SK-N-SH treated with all-trans-retinoic acid at 6 μM for 48 hours (cell line): ENCODE measurements around the gene LANCL2.
A peak's percentile ranks its signal among the peaks of the same experiment; 100 is the strongest.

Experiments
- ATAC-seq: fragments of 200-7000 bp; cut with Tn5 transposase; 3 replicates; pipeline ENCODE4 v1.9.1; 2020; ENCODE audit warnings: mild to moderate bottlenecking, moderate library complexity
- ARNTL ChIP-seq: fragments of 450-650 bp; formaldehyde crosslinking; IDR thresholded peaks from 2 replicates; pipeline ENCODE4 v1.5.0; 2020; ENCODE audit warnings: low read depth, mild to moderate bottlenecking, moderate library complexity, borderline replicate concordance
- BACH2 ChIP-seq: fragments of 250-450 bp; sonication (Bioruptor Pico); IDR thresholded peaks from 2 replicates; pipeline ENCODE4 v1.9.0; 2021; ENCODE audit warnings: mild to moderate bottlenecking, borderline replicate concordance
- CREB5 ChIP-seq: fragments of 250-450 bp; sonication (Bioruptor Pico); IDR thresholded peaks from 2 replicates; pipeline ENCODE4 v1.5.1; 2020; ENCODE audit warnings: low read depth, mild to moderate bottlenecking, moderate library complexity
- ESRRG ChIP-seq: fragments of 250-450 bp; sonication (Bioruptor Pico); IDR thresholded peaks from 2 replicates; pipeline ENCODE4 v1.6.1; 2021; ENCODE audit warnings: mild to moderate bottlenecking
- GLIS3 ChIP-seq: fragments of 250-450 bp; sonication (Bioruptor Pico); IDR thresholded peaks from 2 replicates; pipeline ENCODE4 v1.5.0; 2020; ENCODE audit warnings: mild to moderate bottlenecking, moderate library complexity
- ISL1 ChIP-seq: fragments of 250-450 bp; sonication (Bioruptor Pico); IDR thresholded peaks from 2 replicates; pipeline ENCODE4 v2.1.2; 2022; ENCODE audit warnings: mild to moderate bottlenecking, moderate library complexity
- PATZ1 ChIP-seq: fragments of 250-450 bp; sonication (Bioruptor Pico); IDR thresholded peaks from 2 replicates; pipeline ENCODE4 v1.8.0; 2020; ENCODE audit warnings: mild to moderate bottlenecking, moderate library complexity, borderline replicate concordance
- RARB ChIP-seq: fragments of 250-450 bp; sonication (Bioruptor Pico); IDR thresholded peaks from 2 replicates; pipeline ENCODE4 v1.8.0; 2021; ENCODE audit warnings: mild to moderate bottlenecking, moderate library complexity
- SNAI2 ChIP-seq: fragments of 250-450 bp; sonication (Bioruptor Pico); IDR thresholded peaks from 2 replicates; pipeline ENCODE4 v1.5.0; 2020; ENCODE audit warnings: mild to moderate bottlenecking, moderate library complexity
- TCF4 ChIP-seq: fragments of 250-450 bp; sonication (Bioruptor Pico); IDR thresholded peaks from 2 replicates; pipeline ENCODE4 v1.8.0; 2021; ENCODE audit warnings: mild to moderate bottlenecking, moderate library complexity, borderline replicate concordance
- TOX ChIP-seq: fragments of 250-450 bp; sonication (Bioruptor Pico); IDR thresholded peaks from 2 replicates; pipeline ENCODE4 v1.8.0; 2021; ENCODE audit warnings: mild to moderate bottlenecking, moderate library complexity, borderline replicate concordance
- ZC3H10 ChIP-seq: fragments of 250-450 bp; sonication (Bioruptor Pico); IDR thresholded peaks from 2 replicates; pipeline ENCODE4 v1.5.1; 2021; ENCODE audit warnings: mild to moderate bottlenecking, moderate library complexity
- ZFP30 ChIP-seq: fragments of 450-650 bp; formaldehyde crosslinking; IDR thresholded peaks from 2 replicates; pipeline ENCODE4 v1.5.0; 2022; ENCODE audit warnings: mild to moderate bottlenecking, moderate library complexity
- ZNF70 ChIP-seq: fragments of 450-650 bp; formaldehyde crosslinking; IDR thresholded peaks from 2 replicates; pipeline ENCODE4 v1.5.0; 2020; ENCODE audit warnings: mild to moderate bottlenecking, moderate library complexity
- ZNF8 ChIP-seq: fragments of 450-650 bp; formaldehyde crosslinking; IDR thresholded peaks from 2 replicates; pipeline ENCODE4 v1.5.0; 2020; ENCODE audit warnings: mild to moderate bottlenecking, moderate library complexity
- TF ChIP-seq, protein P1 (sequence below): fragments of 250-450 bp; sonication (Bioruptor Pico); IDR thresholded peaks from 2 replicates; pipeline ENCODE4 v1.5.0; 2020; ENCODE audit warnings: mild to moderate bottlenecking, moderate library complexity
- TF ChIP-seq, protein P2 (sequence below): fragments of 250-450 bp; sonication (Bioruptor Pico); IDR thresholded peaks from 2 replicates; pipeline ENCODE4 v1.5.1; 2021; ENCODE audit warnings: mild to moderate bottlenecking, moderate library complexity
- TF ChIP-seq, protein P3 (sequence below): fragments of 250-450 bp; sonication (Bioruptor Pico); IDR thresholded peaks from 2 replicates; pipeline ENCODE4 v1.8.0; 2021; ENCODE audit warnings: low read depth, mild to moderate bottlenecking, moderate library complexity, borderline replicate concordance

The LANCL2 gene

GRCh38 chr7:55343860-55344606, 21.1 kb upstream of the LANCL2 start (continued):
- TF ChIP-seq TOX (CRISPR knock-in tag) (no peak), ZFP30 (CRISPR knock-in tag) (no peak), ZNF70 (no peak), SNAI2 (CRISPR knock-in tag) (no peak)

GRCh38 chr7:55344840-55345239, 20.3 kb upstream of the LANCL2 start:
- TF ChIP-seq ARNTL (CRISPR knock-in tag) (no peak), TCF4 (no peak), GLIS3 (CRISPR knock-in tag) (no peak), ZC3H10 (CRISPR knock-in tag) (no peak), TOX (CRISPR knock-in tag) (no peak)
- TF ChIP-seq, protein P1, sequence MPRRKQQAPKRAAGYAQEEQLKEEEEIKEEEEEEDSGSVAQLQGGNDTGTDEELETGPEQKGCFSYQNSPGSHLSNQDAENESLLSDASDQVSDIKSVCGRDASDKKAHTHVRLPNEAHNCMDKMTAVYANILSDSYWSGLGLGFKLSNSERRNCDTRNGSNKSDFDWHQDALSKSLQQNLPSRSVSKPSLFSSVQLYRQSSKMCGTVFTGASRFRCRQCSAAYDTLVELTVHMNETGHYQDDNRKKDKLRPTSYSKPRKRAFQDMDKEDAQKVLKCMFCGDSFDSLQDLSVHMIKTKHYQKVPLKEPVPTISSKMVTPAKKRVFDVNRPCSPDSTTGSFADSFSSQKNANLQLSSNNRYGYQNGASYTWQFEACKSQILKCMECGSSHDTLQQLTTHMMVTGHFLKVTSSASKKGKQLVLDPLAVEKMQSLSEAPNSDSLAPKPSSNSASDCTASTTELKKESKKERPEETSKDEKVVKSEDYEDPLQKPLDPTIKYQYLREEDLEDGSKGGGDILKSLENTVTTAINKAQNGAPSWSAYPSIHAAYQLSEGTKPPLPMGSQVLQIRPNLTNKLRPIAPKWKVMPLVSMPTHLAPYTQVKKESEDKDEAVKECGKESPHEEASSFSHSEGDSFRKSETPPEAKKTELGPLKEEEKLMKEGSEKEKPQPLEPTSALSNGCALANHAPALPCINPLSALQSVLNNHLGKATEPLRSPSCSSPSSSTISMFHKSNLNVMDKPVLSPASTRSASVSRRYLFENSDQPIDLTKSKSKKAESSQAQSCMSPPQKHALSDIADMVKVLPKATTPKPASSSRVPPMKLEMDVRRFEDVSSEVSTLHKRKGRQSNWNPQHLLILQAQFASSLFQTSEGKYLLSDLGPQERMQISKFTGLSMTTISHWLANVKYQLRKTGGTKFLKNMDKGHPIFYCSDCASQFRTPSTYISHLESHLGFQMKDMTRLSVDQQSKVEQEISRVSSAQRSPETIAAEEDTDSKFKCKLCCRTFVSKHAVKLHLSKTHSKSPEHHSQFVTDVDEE = no peak
- no peak for ATAC-seq

DNA sequence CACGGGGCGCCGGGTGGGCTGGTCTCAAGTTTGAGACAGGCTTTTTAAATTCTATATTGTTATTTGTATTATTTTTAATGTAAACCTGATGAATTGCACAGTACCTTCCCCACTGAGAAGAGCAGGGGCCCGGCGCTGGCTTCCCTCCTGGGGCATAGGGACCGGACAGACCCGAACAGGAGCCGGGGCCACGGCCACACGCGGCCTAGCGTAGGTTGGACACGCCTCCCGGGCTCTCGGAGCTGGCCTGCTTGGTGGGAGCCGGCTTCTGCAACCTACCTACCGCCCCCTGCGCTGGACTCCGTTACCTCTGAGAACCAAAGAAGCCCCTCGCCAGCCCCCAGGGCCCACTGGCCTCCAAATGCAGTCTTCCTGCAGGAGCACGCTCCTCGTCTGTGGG, 19.8 kb upstream of the LANCL2 start:
- no peak for ATAC-seq
- no peak for TF ChIP-seq BACH2 (CRISPR knock-in tag)
- TF ChIP-seq, protein P1 = no peak
- no peak for TF ChIP-seq ISL1 (CRISPR knock-in tag)
- no peak for TF ChIP-seq ZFP30 (CRISPR knock-in tag)
- TF ChIP-seq, protein P2, sequence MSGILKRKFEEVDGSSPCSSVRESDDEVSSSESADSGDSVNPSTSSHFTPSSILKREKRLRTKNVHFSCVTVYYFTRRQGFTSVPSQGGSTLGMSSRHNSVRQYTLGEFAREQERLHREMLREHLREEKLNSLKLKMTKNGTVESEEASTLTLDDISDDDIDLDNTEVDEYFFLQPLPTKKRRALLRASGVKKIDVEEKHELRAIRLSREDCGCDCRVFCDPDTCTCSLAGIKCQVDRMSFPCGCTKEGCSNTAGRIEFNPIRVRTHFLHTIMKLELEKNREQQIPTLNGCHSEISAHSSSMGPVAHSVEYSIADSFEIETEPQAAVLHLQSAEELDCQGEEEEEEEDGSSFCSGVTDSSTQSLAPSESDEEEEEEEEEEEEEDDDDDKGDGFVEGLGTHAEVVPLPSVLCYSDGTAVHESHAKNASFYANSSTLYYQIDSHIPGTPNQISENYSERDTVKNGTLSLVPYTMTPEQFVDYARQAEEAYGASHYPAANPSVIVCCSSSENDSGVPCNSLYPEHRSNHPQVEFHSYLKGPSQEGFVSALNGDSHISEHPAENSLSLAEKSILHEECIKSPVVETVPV (CRISPR knock-in tag) = no peak
- TF ChIP-seq ARNTL (CRISPR knock-in tag) = no peak
- TF ChIP-seq GLIS3 (CRISPR knock-in tag) = no peak
- no peak for TF ChIP-seq TCF4
- TF ChIP-seq SNAI2 (CRISPR knock-in tag) = no peak
- TF ChIP-seq ESRRG (CRISPR knock-in tag) = no peak

DNA sequence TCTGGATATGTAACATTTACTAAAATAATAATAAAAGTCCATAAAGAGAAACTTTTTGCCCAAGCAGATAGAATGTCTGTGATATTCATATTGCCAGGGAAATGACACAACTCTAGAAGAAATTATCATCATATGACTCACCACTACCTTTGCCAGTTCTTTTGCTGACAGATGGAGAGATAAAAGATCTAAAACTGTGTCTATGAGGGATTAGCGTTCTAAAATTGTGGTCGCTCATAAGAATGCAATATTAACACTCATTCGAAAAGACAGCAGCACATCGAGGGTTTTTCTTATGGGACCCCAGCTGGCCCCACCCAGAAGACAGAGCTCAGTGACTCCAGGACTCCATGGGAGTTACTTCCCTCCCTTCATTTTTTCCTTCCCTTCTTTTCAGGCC, 16.6 kb upstream of the LANCL2 start:
- ATAC-seq = peak; percentile 93
- TF ChIP-seq, protein P3, sequence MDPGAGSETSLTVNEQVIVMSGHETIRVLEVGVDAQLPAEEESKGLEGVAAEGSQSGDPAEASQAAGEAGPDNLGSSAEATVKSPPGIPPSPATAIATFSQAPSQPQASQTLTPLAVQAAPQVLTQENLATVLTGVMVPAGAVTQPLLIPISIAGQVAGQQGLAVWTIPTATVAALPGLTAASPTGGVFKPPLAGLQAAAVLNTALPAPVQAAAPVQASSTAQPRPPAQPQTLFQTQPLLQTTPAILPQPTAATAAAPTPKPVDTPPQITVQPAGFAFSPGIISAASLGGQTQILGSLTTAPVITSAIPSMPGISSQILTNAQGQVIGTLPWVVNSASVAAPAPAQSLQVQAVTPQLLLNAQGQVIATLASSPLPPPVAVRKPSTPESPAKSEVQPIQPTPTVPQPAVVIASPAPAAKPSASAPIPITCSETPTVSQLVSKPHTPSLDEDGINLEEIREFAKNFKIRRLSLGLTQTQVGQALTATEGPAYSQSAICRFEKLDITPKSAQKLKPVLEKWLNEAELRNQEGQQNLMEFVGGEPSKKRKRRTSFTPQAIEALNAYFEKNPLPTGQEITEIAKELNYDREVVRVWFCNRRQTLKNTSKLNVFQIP (CRISPR knock-in tag) = no peak
- no peak for TF ChIP-seq ZFP30 (CRISPR knock-in tag)
- TF ChIP-seq, protein P2 (CRISPR knock-in tag) = no peak
- TF ChIP-seq ZNF8 (CRISPR knock-in tag) = no peak
- no peak for TF ChIP-seq BACH2 (CRISPR knock-in tag)
- TF ChIP-seq ISL1 (CRISPR knock-in tag) = peak; percentile 70
- no peak for TF ChIP-seq TOX (CRISPR knock-in tag)
- peak; percentile 71; the same call in 1 of the 2 replicates for TF ChIP-seq PATZ1 (CRISPR knock-in tag)
- TF ChIP-seq CREB5 (CRISPR knock-in tag) = no peak
- no peak for TF ChIP-seq RARB (CRISPR knock-in tag)
